Measurements from ENCODE around the gene CELSR1. TPM values are rescaled to one million over a fixed set of nuclear protein-coding genes. Genes with fewer than 3 reads are reported as not detected.

Gene CELSR1
- total and polyA plus RNA-seq, 8 donors = 24.6 to 59.8 (median 33.3) TPM

DNA sequence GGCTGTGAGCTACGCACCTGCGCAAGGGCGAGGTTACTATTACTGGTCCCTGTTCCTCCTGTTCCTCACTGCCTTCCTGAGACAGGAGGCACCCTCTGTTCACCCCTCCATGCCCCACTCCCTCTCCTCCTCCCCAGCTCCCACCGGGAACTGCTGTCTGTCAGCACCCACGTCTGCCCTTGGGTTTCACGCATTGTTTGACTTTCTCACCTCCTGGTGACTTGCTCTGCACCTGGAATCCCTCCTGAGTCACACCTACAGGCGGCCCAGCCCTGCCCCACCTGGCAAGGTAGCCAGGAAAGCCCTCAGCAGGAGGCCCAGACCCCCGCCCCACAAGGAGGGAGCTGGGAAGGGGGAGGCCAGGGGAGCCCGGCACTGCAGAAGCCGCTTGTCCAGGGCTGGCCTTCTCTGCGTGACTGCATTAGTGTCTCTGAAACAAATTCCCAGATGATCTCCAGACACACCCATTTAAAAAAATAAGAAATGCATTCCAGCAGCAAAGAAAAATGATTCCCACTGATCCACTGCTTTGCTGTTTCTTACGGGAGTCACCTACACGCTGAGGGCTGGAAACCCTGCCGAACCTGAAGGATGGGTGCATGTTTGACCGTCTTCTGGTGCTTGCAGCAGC lies 86.4 kb downstream of the CELSR1 start:
- no peaks in the 10 kb centered on the region for H3K9me3 ChIP-seq
- no peaks in the 10 kb centered on the region for H3K36me3 ChIP-seq
- no peak overlapping the region for H3K4me3 ChIP-seq
- peak in 3 of 4 donors; percentile 56 to 77 (median 63) for DNase-seq
- peak; percentile 42 for ATAC-seq
- H3K27me3 ChIP-seq = peaks cover 0 to 41% of the 10 kb centered on the region in 2 donors
- peaks cover 11% of the 10 kb centered on the region in 2 donors for H3K4me1 ChIP-seq
- H3K27ac ChIP-seq = no peak overlapping the region
- TF ChIP-seq, protein P1, sequence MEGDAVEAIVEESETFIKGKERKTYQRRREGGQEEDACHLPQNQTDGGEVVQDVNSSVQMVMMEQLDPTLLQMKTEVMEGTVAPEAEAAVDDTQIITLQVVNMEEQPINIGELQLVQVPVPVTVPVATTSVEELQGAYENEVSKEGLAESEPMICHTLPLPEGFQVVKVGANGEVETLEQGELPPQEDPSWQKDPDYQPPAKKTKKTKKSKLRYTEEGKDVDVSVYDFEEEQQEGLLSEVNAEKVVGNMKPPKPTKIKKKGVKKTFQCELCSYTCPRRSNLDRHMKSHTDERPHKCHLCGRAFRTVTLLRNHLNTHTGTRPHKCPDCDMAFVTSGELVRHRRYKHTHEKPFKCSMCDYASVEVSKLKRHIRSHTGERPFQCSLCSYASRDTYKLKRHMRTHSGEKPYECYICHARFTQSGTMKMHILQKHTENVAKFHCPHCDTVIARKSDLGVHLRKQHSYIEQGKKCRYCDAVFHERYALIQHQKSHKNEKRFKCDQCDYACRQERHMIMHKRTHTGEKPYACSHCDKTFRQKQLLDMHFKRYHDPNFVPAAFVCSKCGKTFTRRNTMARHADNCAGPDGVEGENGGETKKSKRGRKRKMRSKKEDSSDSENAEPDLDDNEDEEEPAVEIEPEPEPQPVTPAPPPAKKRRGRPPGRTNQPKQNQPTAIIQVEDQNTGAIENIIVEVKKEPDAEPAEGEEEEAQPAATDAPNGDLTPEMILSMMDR (IDR thresholded peaks at IDR 0.05) = no peak
- intact Hi-C loops (cut with DNase I) = no loop called here

DNA sequence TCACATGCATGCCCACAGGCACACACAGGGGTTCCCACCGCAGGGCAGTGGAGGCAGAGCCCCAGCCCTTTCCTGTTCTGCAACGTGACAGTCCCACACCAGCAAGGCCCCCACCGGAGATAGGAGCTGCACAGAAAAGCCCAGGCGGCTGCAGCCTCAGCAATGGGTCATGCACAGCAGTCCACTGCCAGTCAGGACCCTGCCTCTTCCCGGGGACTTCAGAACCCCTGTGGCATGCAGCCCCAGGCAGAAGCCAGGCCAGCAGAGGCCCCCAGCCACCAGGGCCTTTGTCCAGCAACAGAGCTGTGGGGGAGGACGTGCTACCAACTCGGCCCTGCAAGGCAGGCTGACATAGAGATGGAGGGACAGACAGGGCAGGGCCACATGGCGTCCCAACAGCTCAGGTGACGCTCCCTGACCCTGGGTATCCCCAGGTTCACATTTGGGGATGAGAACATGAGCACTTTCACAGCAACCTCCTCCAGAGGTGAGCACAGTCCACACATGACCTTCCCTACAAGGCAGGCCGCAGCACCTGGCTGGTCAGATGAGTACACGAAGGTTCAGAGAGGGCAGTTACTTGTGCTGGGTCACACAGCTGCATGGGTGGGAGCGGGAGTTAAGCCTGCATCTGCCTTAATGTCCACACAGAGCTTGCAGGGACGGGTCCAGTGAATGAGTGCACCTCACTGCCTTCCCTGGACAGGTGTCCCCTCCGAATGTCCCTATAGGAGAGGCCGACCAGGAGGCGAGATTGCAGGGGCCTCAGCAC lies 87.3 kb downstream of the CELSR1 start:
- peaks cover 0 to 35% of the 10 kb centered on the region in 2 donors for H3K27me3 ChIP-seq
- TF ChIP-seq, protein P1 (IDR thresholded peaks at IDR 0.05) = no peak
- H3K9me3 ChIP-seq = no peaks in the 10 kb centered on the region
- H3K4me3 ChIP-seq = no peak overlapping the region
- DNase-seq = peak in 1 of 4 donors; percentile 62
- peaks cover 11% of the 10 kb centered on the region in 2 donors for H3K4me1 ChIP-seq
- ATAC-seq = no peak
- no peaks in the 10 kb centered on the region for H3K36me3 ChIP-seq
- no peak overlapping the region for H3K27ac ChIP-seq
- intact Hi-C loops (cut with DNase I) = no loop called here

DNA sequence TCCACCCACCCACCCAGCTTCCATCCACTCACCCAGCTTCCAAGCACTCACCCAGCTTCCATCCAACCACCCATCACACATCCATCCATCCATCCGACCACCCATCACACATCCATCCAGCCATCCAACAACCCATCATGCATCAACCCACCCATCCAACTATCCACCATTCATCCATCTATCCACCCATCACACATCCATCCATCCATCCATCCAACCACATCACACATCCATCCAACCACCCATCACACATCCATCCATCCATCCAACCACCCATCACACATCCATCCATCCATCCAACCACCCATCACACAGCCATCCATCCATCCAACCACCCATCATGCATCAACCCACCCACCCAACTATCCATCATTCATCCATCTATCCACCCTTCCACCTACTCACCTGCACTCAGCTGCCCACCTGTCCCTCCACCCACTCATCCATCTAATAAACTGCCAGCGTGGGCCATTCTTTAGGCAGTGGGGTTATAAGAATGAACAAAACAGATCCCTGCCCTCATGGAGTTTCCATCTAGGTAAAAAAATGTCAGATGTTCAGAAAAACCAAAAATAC lies 88.2 kb downstream of the CELSR1 start:
- Histone ChIP-seq H3K4me3 (no peak overlapping the region), H3K27me3 (peaks cover 0 to 26% of the 10 kb centered on the region in 2 donors), H3K9me3 (no peaks in the 10 kb centered on the region), H3K36me3 (no peaks in the 10 kb centered on the region), H3K4me1 (peaks cover 11% of the 10 kb centered on the region in 2 donors), H3K27ac (no peak overlapping the region)
- intact Hi-C loops (cut with DNase I) = no loop called here
- TF ChIP-seq, protein P1 (IDR thresholded peaks at IDR 0.05) = no peak
- peak in 1 of 4 donors; percentile 1 for DNase-seq
- no peak for ATAC-seq

DNA sequence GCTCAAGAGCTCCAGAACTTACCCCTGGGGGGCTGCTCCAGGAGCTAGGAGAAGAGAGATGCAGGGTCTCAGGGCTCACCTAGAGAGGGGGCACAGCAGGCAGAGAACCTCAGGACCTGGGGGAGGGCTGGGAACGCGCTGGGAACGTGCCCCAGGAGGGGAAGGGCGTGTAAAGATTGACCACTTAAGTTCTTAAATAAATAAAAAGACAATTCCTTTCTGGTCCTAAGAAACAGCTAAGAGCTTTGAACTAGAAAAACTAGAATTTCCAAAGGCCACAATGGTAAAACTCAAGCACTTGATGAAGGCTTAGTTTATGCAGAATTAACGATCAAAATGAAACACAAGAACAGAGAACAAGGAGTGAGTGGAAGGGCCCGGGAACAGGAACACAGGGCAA lies 89.1 kb downstream of the CELSR1 start:
- Histone ChIP-seq H3K36me3 (no peaks in the 10 kb centered on the region), H3K27me3 (peaks cover 0 to 21% of the 10 kb centered on the region in 2 donors), H3K4me1 (peaks cover 9 to 11% of the 10 kb centered on the region in 2 donors), H3K4me3 (no peak overlapping the region), H3K27ac (peak overlapping the region in 1 of 2 donors; percentile 9), H3K9me3 (no peaks in the 10 kb centered on the region)
- peak; percentile 42 for ATAC-seq
- TF ChIP-seq, protein P1 (IDR thresholded peaks at IDR 0.05) = no peak
- intact Hi-C loops (cut with DNase I) = no loop called here
- DNase-seq = peak in 2 of 4 donors; percentile 67 to 73

DNA sequence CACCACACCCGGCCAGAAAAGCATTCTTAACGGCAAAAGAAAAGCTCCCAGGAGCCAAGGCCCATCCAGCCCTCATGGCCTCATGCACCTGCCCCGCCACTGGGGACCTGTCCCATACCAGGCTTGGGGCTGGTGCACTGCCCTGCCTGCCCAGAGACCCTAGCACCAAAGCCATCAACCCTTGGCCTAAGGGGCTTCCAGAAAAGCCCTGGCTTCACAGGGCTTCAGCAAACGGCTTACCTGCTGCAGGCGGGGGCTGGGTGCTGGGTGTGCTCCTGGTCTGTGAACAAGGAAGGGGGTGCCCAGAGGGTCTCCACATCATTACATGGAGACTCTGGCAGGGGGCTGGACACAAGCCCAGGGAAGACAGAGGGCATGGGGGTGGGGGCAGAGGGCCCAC lies 89.5 kb downstream of the CELSR1 start:
- TF ChIP-seq, protein P1 (IDR thresholded peaks at IDR 0.05) = no peak
- Histone ChIP-seq H3K36me3 (no peaks in the 10 kb centered on the region), H3K4me1 (peaks cover 10% of the 10 kb centered on the region in 2 donors), H3K4me3 (no peak overlapping the region), H3K27ac (peak overlapping the region in 1 of 2 donors; percentile 9), H3K9me3 (no peaks in the 10 kb centered on the region), H3K27me3 (peaks cover 0 to 17% of the 10 kb centered on the region in 2 donors)
- intact Hi-C loops (cut with DNase I) = no loop called here
- ATAC-seq = no peak
- peak in 1 of 4 donors; percentile 51 for DNase-seq

Data from left lung (tissue), 10 donors.